Measurements from ENCODE around the gene CTSH. TPM values are rescaled to one million over a fixed set of nuclear protein-coding genes. Genes with fewer than 3 reads are reported as not detected.

Gene CTSH, protein sequence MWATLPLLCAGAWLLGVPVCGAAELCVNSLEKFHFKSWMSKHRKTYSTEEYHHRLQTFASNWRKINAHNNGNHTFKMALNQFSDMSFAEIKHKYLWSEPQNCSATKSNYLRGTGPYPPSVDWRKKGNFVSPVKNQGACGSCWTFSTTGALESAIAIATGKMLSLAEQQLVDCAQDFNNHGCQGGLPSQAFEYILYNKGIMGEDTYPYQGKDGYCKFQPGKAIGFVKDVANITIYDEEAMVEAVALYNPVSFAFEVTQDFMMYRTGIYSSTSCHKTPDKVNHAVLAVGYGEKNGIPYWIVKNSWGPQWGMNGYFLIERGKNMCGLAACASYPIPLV
- total RNA-seq: 6.1 and 6.4 TPM in 2 replicates
- long read RNA-seq, transcript CTSH-201 (12 exons, 2,190 nt): major isoform, 36 of 38 reads
- long read RNA-seq, partial matches to known transcripts: 0 of 38 reads
- long read RNA-seq, other reads (novel, unspliced or antisense): 2 of 38 reads

DNA sequence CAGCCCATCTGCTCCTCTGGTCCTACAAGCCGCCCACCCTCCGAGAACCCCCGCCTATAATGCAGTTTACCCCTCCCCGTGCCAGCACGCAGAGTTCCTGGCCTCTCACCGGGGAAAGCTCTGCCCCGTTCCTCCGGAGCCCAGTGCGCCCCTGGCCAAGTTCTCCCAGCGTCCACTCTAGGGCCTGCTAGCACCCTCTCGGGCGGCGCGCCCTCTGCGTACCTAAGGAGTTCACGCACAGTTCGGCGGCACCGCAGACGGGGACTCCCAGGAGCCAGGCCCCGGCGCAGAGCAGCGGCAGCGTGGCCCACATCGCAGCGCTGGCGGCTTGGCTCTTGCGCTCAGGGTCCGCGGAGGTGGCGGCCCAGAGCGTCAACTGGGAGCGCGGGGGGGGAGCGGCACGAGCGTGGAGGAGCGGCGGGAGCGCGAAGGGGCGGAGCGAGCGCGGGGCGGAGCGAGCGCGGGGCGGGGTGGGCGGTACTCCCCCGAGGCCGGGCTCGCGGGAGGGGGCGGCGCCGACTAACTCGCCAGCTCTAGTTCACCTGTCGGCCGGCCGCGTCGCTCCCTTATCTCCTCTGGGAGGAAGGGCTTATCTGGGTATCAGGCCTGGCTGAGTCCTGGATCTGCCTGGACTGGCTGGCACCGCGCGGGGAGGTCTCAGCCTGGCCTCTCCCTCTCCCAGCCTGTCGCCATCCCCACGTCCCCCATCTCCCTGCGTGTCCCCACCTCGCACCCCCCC lies at the start of gene CTSH:
TSS of gene CTSH (minus strand) at position 378 of the 739 bp plus-strand sequence. CDS start at position 313, 65 bp downstream.
- TF ChIP-seq, protein P1, sequence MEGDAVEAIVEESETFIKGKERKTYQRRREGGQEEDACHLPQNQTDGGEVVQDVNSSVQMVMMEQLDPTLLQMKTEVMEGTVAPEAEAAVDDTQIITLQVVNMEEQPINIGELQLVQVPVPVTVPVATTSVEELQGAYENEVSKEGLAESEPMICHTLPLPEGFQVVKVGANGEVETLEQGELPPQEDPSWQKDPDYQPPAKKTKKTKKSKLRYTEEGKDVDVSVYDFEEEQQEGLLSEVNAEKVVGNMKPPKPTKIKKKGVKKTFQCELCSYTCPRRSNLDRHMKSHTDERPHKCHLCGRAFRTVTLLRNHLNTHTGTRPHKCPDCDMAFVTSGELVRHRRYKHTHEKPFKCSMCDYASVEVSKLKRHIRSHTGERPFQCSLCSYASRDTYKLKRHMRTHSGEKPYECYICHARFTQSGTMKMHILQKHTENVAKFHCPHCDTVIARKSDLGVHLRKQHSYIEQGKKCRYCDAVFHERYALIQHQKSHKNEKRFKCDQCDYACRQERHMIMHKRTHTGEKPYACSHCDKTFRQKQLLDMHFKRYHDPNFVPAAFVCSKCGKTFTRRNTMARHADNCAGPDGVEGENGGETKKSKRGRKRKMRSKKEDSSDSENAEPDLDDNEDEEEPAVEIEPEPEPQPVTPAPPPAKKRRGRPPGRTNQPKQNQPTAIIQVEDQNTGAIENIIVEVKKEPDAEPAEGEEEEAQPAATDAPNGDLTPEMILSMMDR (IDR thresholded peaks at IDR 0.05): no peak
- H3K4me1 Mint-ChIP-seq (ENCODE audit: unreplicated experiment): peaks cover 2% of the 10 kb centered on the region
- H3K27me3 Mint-ChIP-seq (ENCODE audit: unreplicated experiment): peaks cover 33% of the 10 kb centered on the region
- DNase-seq (ENCODE audit: extremely low spot score, unreplicated experiment): no peak
- no peak within 1 kb of the TSS for H3K27ac Mint-ChIP-seq (ENCODE audit: unreplicated experiment)
- H3K9me3 Mint-ChIP-seq (ENCODE audit: unreplicated experiment): no peaks in the 10 kb centered on the region
- no peaks in the 10 kb centered on the region for H3K36me3 Mint-ChIP-seq (ENCODE audit: unreplicated experiment)
- peak within 1 kb of the TSS; percentile 62 for H3K4me3 Mint-ChIP-seq (ENCODE audit: unreplicated experiment)

DNA sequence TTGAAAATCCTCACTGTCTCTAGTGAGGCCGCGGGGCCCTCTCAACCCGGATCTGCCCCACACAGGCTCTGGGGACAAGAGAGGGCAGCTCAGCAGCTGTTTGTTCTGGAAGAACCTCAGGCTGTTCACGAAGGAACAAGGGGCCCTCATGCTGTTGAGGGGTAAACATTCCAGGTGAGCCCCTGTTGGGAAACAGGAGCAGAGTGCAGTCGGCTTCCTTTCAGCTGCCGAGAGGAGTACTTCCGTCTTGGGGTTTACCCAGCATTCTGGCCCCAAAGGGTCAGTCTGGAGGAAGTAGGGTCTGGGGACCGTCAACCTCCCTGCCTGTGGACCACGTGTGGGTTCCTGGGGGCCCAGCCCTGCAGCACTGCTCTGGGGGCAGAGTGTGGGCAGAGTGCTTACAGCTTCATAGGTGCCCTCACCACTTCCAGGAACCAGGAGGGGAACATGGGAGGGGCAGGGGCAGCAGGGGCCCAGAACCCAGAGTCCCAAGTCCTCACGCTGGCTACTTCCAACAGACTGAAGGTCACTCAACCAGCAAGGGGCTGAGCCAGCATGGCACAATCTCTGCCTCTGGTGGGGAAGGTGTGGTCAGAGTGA lies 49.2 kb upstream of the CTSH start:
- H3K4me3 Mint-ChIP-seq (ENCODE audit: unreplicated experiment): no peak overlapping the region
- no peaks in the 10 kb centered on the region for H3K9me3 Mint-ChIP-seq (ENCODE audit: unreplicated experiment)
- peaks cover 1% of the 10 kb centered on the region for H3K27me3 Mint-ChIP-seq (ENCODE audit: unreplicated experiment)
- H3K36me3 Mint-ChIP-seq (ENCODE audit: unreplicated experiment): peaks cover 2% of the 10 kb centered on the region
- DNase-seq (ENCODE audit: extremely low spot score, unreplicated experiment): no peak
- peaks cover 20% of the 10 kb centered on the region for H3K4me1 Mint-ChIP-seq (ENCODE audit: unreplicated experiment)
- H3K27ac Mint-ChIP-seq (ENCODE audit: unreplicated experiment): no peak overlapping the region
- TF ChIP-seq, protein P1 (IDR thresholded peaks at IDR 0.05): no peak

DNA sequence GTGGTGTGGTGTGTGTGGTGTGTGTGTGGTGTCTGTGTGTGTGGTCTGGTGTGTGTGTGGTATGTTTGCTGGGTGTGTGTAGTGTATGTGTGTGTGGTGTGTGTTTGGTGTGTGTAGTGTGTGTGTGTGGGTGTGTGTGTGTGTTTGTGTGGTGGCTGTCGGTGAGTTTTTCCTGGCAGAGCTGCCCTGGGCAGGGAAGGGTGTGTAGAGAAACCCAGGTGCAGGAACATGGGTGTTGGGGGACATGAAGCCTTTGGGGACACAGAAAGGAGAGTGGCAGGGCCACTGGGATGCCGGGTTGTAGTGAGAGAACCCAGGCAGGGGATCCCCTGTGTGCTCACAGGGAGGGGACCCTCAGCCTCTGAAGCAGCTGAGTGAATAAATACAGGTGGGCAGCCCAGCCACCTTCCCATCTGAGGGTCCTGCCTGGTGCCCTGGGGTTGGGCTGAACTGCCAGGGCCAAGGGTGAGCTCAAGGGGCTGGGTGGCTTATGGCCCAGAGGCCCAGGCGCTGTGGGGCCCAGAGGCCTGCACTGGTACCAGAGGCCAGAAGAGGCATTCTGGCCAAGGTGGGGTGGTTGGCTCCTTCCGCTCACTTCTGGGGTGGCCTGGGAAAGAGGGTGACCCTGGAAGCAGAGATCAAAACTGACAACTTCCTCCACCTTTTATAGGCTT lies 48.5 kb upstream of the CTSH start:
- DNase-seq (ENCODE audit: extremely low spot score, unreplicated experiment): no peak
- Mint-ChIP-seq H3K4me3 (ENCODE audit: unreplicated experiment) (no peak overlapping the region), H3K9me3 (ENCODE audit: unreplicated experiment) (no peaks in the 10 kb centered on the region), H3K27me3 (ENCODE audit: unreplicated experiment) (no peaks in the 10 kb centered on the region), H3K36me3 (ENCODE audit: unreplicated experiment) (peaks cover 2% of the 10 kb centered on the region), H3K4me1 (ENCODE audit: unreplicated experiment) (peaks cover 26% of the 10 kb centered on the region), H3K27ac (ENCODE audit: unreplicated experiment) (no peak overlapping the region)
- TF ChIP-seq, protein P1 (IDR thresholded peaks at IDR 0.05): no peak

DNA sequence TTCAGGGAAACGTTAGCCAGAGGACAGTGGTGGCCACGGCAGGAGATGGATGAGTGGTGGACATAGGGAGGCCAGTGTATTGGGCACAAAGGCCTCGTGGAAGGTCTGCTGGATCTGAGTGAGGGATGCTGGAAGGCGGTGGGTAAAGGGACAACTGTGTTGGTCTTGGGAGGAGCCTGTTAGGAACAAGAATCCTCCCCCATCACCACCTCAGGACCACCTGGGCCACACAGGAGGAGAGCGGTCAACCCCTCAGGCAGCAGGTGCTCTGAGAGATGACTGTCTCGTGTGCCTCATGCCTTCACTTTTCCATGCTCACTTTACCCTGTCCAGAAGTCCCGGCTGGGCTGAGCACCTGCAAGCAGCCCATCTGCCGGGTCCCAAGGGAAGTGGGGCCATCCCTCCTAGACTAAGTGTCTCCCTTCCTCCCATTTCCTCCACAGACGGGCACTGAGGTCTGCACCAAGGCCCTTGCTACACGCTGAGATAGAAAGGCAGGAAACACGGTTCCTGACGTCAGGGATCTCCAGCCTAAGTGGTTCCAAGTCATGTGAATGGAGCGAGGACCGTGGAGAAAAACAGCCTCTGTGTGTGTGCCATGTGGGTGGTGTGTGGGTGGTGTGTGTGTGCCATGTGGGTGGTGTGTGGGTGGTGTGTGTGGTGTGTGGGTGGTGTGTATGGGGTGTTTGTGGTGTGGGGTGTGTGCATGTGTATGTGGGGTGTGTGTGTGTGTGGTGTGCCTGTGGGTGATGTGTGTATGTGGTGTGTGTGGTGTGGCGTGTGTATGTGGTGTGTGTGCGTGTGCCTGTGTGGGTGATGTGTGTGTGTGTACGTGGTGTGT lies 47.8 kb upstream of the CTSH start:
- no peak overlapping the region for H3K4me3 Mint-ChIP-seq (ENCODE audit: unreplicated experiment)
- TF ChIP-seq, protein P1 (IDR thresholded peaks at IDR 0.05): no peak
- peaks cover 2% of the 10 kb centered on the region for H3K36me3 Mint-ChIP-seq (ENCODE audit: unreplicated experiment)
- H3K27me3 Mint-ChIP-seq (ENCODE audit: unreplicated experiment): no peaks in the 10 kb centered on the region
- H3K4me1 Mint-ChIP-seq (ENCODE audit: unreplicated experiment): peaks cover 34% of the 10 kb centered on the region
- no peaks in the 10 kb centered on the region for H3K9me3 Mint-ChIP-seq (ENCODE audit: unreplicated experiment)
- no peak overlapping the region for H3K27ac Mint-ChIP-seq (ENCODE audit: unreplicated experiment)
- no peak for DNase-seq (ENCODE audit: extremely low spot score, unreplicated experiment)
